Measurements from ENCODE around the gene MXD1.
"Not testable (repeated sequence)": the region's sequence is repeated elsewhere in the genome, so short reads cannot be mapped to it uniquely, and the experiment has no call there.

Gene MXD1

DNA sequence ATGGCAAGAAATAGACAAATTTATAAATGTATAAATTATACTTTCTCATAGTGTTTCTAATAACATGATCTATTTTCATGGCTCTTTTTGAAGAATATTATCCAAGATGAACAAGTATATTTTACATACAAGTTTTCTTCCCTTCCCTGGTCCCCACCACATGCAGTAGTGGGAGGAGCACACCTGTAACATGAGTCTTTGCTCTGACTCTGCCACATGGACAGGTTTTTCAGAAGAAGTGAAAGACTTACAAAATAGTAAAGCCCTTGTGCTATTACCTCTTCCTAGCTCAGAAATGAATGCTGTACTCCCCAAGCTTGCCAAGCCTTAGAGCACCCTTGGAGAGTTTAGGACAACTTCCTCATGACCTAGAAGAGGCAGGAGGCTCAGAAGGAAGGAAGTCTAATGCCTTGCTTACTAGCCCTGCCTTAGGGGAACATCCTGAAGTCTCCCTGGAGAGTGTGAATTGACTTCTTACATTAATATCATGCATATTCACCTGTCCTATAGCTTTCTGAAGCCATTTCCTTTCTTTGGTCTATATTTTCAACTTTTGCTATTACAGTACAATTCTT lies 18.4 kb downstream of the MXD1 start:
- no peak for DNase-seq (ENCODE audit: low spot score)

DNA sequence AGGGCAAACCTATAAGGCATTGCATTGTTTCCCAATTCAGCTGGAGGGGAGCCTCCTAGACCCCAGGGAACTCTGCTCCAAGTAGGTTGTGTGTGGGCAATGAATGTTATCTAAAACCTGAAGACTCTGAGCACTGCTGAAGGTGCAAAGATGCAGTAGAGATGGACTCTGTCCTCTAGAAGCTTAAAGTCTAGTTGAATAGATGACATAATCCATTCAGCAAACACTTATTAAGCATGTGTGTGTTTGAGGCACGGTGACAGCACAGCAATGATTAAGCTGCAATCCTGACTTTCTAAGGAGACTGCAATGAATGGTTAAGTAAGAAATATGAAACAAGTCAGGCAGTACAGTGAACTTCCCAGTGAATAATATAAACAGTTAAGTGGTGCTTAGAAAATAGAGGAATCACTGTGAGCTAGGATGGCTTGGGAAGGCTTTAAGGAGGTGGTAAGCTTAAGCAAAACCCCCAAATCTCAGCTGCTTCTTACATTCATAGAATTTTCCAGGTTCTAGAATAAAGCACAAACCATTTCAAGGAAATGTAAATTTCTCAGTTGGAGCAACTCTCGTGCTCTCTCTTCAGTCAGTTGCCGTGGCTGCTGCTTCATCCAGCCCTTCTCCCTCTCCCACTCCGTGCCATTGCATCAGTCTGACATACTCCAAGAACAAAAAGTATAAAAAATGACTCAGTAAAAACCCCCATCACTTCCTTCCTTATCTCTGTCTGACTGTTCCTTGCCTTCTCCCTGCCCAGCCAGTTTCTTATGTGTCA lies 19.1 kb downstream of the MXD1 start:
- DNase-seq (ENCODE audit: low spot score) = peak; percentile 60

DNA sequence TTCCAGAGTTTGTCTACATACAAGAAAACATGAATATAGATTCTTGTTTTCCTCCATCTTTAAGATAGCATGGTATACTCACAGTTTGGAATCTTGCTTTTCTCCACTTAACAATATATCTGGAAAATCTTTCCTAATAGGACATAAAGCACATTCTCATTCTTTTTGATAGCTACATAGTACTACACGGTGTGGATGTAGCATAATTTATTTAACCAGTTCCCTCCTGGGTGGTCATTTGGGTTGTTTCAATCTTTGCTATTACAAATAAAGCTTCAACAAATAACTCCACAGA lies 19.7 kb downstream of the MXD1 start:
- DNase-seq (ENCODE audit: low spot score) = no peak

DNA sequence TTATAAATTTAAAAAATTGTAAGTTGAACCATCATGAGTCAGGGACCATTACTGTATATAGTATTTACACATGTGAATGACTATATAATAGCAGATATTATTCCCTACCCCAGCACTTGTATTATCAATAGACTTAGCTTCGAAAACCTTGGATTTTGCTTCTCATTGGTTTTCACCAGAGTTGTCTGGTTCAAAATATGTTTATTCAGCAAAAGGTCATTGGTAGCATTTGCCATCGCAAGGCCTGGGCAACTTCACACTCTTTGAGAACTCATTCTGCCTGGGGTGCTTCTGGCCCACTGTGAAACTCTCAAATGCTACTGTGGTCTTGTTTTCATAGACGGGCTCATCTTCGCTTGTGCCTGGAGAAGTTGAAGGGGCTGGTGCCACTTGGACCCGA lies 20.1 kb downstream of the MXD1 start:
- no peak for DNase-seq (ENCODE audit: low spot score)

DNA sequence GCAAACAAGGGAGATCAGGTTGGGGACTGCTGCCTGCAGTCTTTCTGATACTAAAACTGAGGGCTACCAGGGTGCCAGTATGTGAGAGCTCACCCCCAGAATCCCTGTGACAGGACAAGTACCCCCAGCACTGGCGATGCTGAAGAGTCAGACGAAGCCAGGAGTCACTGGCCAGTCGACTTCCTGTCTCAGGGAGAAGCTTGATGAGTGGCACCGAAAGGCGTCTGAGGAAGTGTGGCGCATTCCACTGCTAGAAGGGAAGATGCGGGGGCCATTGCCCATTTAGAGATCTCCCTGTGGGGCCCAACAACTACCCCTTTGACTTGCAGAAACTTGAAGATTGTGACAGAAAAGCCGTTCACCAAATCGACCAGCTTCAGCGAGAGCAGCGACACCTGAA lies 22.0 kb downstream of the MXD1 start:
- DNase-seq (ENCODE audit: low spot score) = no peak

DNA sequence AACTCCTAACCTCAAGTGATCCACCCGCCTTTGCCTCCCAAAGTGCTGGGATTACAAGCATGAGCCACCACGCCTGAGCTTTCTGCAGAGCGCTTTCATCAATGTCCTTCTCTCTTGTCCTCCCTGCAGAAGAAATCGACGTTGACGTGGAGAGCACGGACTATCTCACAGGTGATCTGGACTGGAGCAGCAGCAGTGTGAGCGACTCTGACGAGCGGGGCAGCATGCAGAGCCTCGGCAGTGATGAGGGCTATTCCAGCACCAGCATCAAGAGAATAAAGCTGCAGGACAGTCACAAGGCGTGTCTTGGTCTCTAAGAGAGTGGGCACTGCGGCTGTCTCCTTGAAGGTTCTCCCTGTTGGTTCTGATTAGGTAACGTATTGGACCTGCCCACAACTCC lies 23.1 kb downstream of the MXD1 start:
- no peak for DNase-seq (ENCODE audit: low spot score)

DNA sequence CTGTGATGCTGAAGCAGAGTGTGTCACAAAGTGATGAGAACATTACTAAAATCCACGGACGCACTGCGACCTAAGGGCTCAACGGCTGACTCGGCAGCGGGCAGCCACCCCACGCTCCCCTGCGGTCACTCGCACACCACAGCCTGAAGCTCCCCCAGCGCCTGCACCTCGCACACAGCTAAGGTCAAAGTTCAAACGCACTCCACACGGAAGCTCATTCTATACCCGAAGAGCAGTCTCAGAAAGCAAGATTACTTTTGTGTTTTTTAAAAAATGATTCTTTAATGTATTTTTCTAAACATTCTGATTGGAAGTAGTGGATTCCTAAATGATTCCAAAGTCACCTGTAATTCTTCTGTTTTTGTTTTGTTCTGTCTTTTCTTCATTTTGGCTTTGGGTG lies 24.8 kb downstream of the MXD1 start:
- DNase-seq (ENCODE audit: low spot score) = no peak

DNA sequence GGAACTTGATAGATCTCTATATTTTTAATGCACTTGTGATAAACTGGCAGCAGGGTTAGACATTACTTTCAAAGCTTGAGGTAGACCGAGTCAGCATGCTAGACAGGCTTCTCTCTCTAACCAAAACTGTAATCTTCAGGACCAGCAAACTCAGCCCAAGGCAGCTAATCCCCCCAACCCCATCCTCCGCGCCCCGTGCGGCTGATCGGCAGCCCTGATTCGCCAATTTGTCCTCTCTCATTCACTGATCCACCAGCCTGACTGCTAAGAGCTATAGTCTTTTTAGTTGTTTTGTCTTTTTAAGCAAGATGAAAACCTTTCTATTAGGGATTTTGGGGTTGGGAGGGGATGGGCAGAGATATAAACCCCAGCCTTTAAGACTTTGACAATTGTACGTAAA lies 25.8 kb downstream of the MXD1 start:
- DNase-seq (ENCODE audit: low spot score) = no peak

DNA sequence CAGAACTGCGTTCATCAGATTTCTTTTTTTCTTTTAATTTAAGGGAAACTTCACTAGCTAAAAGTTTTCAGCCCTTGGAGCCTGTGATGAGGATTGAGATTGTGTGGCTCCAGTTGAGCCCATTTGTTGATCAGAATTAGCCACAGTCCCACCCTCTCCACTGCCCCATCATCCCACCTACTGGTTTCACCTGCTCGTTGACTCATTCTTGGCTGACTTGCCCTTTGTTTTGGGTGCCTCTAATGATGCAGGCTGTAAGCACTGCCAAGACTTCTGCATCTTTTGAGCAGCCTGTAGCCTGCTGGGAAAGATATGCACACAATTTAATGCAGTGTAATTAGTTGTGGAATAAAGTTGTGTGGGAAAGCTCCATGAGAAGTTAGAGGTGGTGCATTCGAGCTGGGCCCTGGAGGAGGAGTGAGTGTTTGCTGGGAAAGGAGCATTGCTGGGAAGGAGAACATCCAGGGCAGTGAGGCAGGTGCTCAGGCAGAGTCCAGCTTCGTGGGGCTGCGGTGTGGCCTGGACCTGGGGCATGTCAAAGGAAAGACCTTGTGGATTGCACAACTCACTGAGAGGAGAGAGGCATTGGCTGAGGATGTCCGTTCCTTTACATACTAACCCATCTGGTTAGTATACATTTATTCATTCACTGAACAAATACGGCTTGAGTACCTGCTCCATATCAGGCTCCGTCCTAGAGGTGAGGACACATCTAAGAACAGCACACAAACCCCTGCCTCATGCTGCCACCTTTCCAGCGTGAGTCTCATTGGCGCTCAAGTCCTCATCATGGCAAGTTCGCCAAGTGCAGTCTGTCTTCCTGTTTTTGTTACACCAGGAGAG lies 28.3 kb downstream of the MXD1 start:
- no peak for DNase-seq (ENCODE audit: low spot score)

DNA sequence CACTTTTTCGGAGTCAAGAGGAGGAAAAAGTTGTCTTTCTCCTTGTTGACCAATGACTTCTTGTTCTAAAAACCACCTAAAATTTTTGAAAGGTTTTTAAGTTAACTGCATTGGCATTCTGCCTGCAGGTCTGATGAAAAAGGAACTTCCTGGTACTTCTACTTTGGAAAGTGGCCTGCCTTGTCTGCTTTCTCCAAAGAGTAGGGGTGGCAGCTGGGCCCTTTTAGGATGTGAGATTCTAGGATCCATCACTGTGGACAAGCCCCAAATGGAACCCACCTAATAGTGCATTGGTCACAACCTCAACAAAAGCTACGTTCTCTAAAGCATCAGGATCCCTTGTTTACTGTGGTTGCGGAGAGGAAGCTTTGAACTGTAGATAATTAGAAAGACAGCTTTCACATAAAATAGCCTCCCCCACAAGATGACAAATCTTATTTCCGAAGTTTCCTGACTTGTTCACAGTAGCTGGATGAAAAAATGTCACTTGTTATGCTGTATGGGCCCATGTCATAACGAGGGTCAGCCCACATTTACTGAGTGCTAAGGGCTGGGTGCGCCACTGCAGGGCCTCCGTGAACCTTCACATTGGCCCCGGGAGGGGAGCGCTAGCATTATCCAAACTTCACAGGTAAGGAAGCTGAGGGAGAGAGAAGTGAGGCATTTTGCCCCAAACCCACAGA lies 29.1 kb downstream of the MXD1 start:
- DNase-seq (ENCODE audit: low spot score) = no peak

DNA sequence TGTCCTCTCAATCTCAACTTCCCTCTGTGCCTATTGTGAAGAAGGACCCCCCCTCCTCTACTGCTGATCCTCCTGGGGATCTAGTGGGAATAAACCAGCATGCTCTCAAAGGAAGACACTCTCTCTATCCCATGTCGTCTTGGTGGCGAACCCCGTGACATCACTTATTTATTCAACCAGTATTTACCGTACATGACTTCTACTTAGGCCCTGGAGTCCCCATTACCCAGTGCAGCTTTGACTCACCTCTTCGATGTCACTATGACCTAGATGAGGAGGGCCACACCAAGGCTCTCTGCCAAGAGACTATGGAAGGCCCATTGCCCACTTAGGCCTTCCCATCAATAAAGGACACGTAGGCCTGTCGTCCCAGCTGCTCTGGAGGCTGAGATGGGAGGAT lies 29.8 kb downstream of the MXD1 start:
- no peak for DNase-seq (ENCODE audit: low spot score)

DNA sequence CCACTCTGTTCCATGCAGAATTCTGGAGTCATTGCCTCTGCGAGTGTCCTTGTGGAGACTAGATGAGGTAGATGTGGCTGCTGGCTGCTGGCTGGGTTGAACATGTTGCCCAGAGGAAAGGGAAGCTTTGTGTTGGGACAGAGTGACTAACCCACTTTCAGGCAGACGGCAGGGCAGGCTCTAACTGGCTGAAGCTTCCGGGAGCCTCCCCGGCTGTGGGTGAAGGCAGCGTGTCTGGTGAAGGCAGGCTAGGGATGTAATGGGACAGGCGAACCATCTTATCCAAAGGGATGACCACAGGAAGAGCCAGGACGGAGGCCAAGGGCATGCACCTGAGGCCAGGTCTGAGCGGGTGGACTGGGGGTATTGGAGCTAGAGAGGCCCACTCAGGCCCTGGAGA lies 30.5 kb downstream of the MXD1 start:
- DNase-seq (ENCODE audit: low spot score) = no peak

DNA sequence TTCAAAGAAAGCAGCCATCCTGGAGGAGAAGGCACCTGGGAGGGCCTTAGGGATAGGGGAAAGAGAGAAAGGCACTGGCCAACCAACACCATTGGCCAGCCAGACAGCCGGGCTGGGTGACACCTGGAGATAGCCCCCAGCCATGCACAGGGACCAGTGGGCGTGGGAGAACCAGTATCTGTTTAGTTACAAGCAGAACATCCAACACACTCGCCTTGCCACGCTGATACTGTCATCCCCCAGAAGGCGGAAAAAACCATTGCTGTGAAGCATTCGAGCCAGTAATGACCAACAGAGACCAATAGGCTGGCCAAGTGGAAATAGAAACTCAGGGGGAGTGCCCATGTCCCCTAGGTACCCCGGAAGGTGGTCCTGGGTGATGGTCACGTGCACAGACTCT lies 31.0 kb downstream of the MXD1 start:
- DNase-seq (ENCODE audit: low spot score) = no peak

DNA sequence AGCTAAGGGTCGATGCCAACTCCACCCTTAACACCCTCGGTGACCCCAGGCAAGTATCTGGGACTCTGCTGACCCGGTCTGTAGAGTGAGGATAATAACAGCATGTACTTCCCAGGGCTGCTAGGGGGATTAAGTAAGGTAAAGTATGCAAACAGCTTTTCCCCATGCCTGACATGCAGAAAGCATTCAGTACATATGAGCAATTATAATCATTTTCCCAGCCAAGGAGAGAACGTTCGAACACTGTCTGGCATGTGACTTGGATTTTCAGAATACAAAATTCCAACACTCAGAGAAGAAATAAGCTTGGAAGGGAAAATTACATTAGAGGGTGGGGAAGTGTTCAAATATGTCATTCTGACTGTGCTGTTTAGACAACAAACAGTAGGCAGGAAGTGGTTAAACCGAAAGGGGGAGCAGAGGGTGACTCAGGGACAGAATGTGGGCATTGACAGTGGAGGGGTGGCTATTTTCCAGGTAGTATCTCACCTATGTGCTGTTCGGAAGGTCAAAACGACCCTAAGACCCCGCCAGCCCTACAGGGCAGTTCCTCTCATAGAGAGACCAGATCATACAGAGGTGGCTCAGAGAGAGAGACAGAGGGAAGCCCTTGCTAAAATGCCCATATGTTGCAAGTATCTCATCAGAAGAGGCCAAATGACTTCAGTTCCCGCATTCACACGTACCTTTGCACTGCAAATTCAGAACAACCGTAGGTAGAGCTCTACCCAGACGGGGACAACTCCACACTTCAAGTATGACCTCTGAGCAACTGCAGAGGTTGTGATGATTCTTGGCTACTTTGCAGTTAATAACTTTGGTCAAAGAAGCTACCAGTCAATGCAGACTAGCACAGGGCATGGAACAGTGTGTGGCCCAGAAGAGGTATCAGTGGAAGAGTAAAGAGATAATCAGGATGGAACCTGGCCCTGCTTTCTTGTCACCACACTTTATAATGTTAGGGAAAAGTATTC lies 31.7 kb downstream of the MXD1 start:
- peak; percentile 84 for DNase-seq (ENCODE audit: low spot score)

DNA sequence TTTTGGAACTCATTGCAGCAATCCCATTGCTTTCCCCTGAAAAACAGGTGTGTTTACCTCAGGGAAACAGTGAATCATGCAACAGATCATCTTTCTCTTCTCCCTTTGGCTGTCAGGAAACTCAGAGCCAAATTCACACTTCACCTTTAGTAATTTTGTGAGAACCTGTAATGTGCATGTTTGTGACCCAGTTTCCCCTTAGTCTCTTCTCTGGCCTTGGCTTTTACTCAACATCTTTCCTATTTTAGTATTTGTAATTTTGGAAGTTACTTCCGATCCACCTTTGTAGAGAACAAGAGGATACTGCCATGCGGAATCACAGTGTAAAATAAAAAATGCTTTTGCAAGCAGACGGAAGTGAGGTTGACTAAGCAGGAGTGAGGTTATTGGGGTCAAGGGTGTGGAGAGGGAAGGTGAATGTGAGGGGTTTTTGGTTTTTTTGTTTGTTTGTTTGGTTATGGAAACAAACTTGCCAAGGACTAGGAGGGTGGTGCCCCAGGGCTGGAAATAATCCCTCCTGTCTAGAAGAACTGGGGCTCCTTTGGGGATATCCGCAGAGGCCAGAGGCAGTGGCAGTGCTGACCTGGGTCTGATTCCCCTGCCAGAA lies 32.5 kb downstream of the MXD1 start:
- DNase-seq (ENCODE audit: low spot score) = no peak

DNA sequence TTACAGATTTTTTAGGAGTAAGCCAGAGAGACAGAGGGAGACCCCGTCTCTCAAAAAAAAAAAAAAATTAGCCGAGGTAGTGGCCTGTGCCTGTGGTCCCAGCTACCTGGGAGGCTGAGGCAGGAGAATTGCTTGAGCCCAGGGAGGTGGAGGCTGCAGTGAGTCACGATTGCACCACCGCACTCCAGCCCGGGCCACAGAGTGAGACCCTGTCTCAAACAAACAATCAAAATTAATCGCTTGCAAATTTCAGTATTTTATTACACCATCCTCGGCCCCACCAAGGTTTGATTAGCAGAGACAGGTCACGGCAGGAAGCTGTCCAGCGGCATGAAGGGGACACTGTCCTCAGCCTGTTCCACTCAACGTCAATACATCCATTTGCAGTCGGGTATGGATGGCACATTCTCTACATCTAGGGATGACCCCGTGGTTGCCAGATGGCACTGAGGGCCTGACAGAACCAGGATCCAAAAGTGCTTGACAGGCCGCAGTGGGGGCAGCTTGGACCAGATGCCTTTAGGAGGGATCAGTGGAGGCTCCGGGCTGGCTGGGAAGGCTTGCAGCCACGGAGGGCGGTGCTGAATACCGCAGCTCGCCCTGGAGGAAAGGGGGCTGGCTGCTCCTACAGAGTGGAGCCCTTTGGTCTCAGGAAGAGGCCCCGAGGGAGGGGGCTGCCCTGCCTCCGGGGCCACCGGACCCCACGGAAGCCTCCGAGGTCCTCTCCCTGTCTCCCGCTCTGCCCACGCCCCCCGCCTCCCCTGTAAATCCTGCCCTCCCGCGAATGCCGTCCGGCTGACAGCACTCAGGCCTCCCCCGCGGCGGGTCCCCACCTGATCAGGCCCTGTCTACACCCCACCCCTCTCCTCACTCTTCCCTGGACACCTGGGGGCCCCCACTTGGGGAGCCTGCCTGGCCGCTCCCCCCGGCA lies 33.4 kb downstream of the MXD1 start:
- no peak for DNase-seq (ENCODE audit: low spot score)

DNA sequence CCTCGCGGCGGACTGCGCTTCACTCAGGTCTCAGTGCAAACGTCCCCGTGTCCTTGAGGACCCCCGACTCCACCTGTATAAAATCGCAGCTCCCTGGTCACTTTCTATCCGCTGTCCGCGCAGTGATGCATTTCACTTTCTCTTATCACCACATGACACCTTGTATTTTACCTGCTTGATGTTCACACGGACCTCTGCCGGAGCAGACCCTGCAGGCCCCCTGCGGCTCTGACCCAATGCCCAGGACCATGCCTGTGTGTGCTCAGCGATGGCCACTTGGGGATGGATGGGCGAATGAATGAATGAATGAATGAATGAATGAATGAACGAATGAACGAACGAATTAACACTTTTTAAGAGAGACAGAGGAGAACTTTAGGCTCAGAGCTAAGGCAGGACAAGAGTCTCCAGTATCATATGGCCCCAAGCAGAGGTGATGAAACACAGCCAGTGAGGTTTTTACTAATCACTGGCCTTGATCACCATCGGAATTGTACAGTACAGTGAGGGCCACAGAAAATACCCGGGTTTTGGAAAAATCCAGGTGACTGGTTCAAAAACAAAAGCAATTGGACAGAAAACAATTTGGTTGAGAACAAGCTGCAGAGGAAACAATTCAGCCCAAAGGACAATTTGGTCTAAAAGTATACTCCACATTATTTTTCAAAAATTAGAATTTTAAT lies 34.2 kb downstream of the MXD1 start:
- no peak for DNase-seq (ENCODE audit: low spot score)

DNA sequence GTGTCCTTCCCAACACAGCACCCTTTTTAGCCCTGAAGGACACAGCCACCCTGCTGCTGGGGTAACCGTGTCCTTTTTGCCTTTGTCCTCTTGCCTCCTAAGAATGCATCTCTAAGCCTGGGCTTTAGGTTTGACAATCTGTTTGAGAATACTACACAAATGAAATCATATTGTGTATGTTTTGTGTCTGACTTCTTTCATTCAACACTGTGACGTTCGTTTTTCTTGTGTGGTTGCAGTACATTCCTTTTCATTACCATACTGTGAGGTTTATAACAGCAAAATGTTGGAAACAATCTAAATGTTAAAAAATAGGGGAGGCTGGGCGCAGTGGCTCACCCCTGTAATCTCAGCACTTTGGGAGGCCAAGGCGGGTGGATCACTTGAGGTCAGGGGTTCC lies 35.3 kb downstream of the MXD1 start:
- DNase-seq (ENCODE audit: low spot score) = no peak

DNA sequence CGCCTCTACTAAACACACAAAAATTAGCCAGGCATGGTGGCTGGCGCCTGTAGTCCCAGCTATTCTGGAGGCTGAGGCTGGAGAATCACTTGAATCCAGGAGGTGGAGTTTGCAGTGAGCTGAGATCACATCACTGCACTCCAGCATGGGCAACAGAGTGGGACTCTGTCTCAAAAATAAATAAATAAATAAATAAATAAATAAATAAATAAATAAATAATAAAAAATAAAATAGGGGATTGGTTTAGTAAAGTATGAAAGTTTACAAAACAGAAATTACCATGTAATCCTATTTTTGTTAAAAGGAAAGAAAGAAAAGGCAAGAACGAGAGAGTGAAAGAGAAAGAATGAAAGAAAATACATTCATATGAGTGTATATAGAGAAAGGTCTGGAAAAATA lies 35.8 kb downstream of the MXD1 start:
- DNase-seq (ENCODE audit: low spot score) = not testable (repeated sequence)

Measured in activated CD4-positive, alpha-beta T cell treated with anti-CD3 and anti-CD28 coated beads, Interleukin-2, Interleukin-4, amounts not matched to agents 100 ng/mL and 50 ng/mL, durations not matched to agents 16 hours and 8 hours (primary cell).